ENCODE measurements around the gene POLR2F. TPM values are rescaled to one million over a fixed set of nuclear protein-coding genes. Genes with fewer than 3 reads are reported as not detected.
"Not testable (repeated sequence)": the region's sequence is repeated elsewhere in the genome, so short reads cannot be mapped to it uniquely, and the experiment has no call there.

Gene POLR2F
- total RNA-seq, 1 donor from 2014 or later: 58.9 TPM

- TF ChIP-seq CTCF (IDR thresholded peaks at IDR 0.05; ENCODE audit: unreplicated experiment): no peak
- H3K36me3 Mint-ChIP-seq (ENCODE audit: low read depth, unreplicated experiment): peaks cover 18% of the 10 kb centered on the region
- peaks cover 6% of the 10 kb centered on the region for H3K27me3 Mint-ChIP-seq (ENCODE audit: unreplicated experiment)
- H3K9me3 Mint-ChIP-seq (ENCODE audit: unreplicated experiment): no peaks in the 10 kb centered on the region
- DNase-seq (ENCODE audit: low spot score): no peak
- peaks cover 2% of the 10 kb centered on the region for H3K4me1 Mint-ChIP-seq (ENCODE audit: unreplicated experiment)
- H3K4me3 Mint-ChIP-seq (ENCODE audit: unreplicated experiment): no peak overlapping the region
- no peak overlapping the region for H3K27ac Mint-ChIP-seq (ENCODE audit: unreplicated experiment)
Measured at GRCh38 chr22:37973271-37974170, 20.0 kb downstream of the POLR2F start.

- no peaks in the 10 kb centered on the region for H3K4me1 Mint-ChIP-seq (ENCODE audit: unreplicated experiment)
- H3K4me3 Mint-ChIP-seq (ENCODE audit: unreplicated experiment): no peak overlapping the region
- peaks cover 12% of the 10 kb centered on the region for H3K36me3 Mint-ChIP-seq (ENCODE audit: low read depth, unreplicated experiment)
- no peaks in the 10 kb centered on the region for H3K9me3 Mint-ChIP-seq (ENCODE audit: unreplicated experiment)
- TF ChIP-seq CTCF (IDR thresholded peaks at IDR 0.05; ENCODE audit: unreplicated experiment): no peak
- DNase-seq (ENCODE audit: low spot score): no peak
- H3K27ac Mint-ChIP-seq (ENCODE audit: unreplicated experiment): no peak overlapping the region
- H3K27me3 Mint-ChIP-seq (ENCODE audit: unreplicated experiment): peaks cover 6% of the 10 kb centered on the region
Measured at GRCh38 chr22:37975153-37975552, 21.7 kb downstream of the POLR2F start.

GRCh38 chr22:37976022-37976421 lies 22.5 kb downstream of the POLR2F start:
- not testable (repeated sequence) for H3K27ac Mint-ChIP-seq (ENCODE audit: unreplicated experiment); H3K4me1 Mint-ChIP-seq (ENCODE audit: unreplicated experiment); H3K4me3 Mint-ChIP-seq (ENCODE audit: unreplicated experiment); DNase-seq (ENCODE audit: low spot score); H3K9me3 Mint-ChIP-seq (ENCODE audit: unreplicated experiment); H3K27me3 Mint-ChIP-seq (ENCODE audit: unreplicated experiment)
- H3K36me3 Mint-ChIP-seq (ENCODE audit: low read depth, unreplicated experiment): peaks cover 12% of the 10 kb centered on the region

- H3K36me3 Mint-ChIP-seq (ENCODE audit: low read depth, unreplicated experiment): peaks cover 12% of the 10 kb centered on the region
- H3K9me3 Mint-ChIP-seq (ENCODE audit: unreplicated experiment): no peaks in the 10 kb centered on the region
- DNase-seq (ENCODE audit: low spot score): no peak
- H3K4me3 Mint-ChIP-seq (ENCODE audit: unreplicated experiment): no peak overlapping the region
- no peak for TF ChIP-seq CTCF (IDR thresholded peaks at IDR 0.05; ENCODE audit: unreplicated experiment)
- peaks cover 4% of the 10 kb centered on the region for H3K27me3 Mint-ChIP-seq (ENCODE audit: unreplicated experiment)
- H3K4me1 Mint-ChIP-seq (ENCODE audit: unreplicated experiment): no peaks in the 10 kb centered on the region
- no peak overlapping the region for H3K27ac Mint-ChIP-seq (ENCODE audit: unreplicated experiment)
Measured at GRCh38 chr22:37976547-37976946, 23.0 kb downstream of the POLR2F start.

- no peak for TF ChIP-seq CTCF (IDR thresholded peaks at IDR 0.05; ENCODE audit: unreplicated experiment)
- H3K36me3 Mint-ChIP-seq (ENCODE audit: low read depth, unreplicated experiment): peaks cover 7% of the 10 kb centered on the region
- no peaks in the 10 kb centered on the region for H3K9me3 Mint-ChIP-seq (ENCODE audit: unreplicated experiment)
- peaks cover 2% of the 10 kb centered on the region for H3K4me1 Mint-ChIP-seq (ENCODE audit: unreplicated experiment)
- DNase-seq (ENCODE audit: low spot score): no peak
- H3K4me3 Mint-ChIP-seq (ENCODE audit: unreplicated experiment): no peak overlapping the region
- H3K27me3 Mint-ChIP-seq (ENCODE audit: unreplicated experiment): peaks cover 7% of the 10 kb centered on the region
- H3K27ac Mint-ChIP-seq (ENCODE audit: unreplicated experiment): no peak overlapping the region
Measured at GRCh38 chr22:37979782-37980181, 26.3 kb downstream of the POLR2F start.
